COLO668 (cell line): ENCODE measurements around the gene GPRC5B.

Experiments
- DNase-seq: peaks from one replicate; lab custom pipeline; 2025; ENCODE audit not compliant: unreplicated experiment; lab: John Stamatoyannopoulos, UW

The GPRC5B gene, protein sequence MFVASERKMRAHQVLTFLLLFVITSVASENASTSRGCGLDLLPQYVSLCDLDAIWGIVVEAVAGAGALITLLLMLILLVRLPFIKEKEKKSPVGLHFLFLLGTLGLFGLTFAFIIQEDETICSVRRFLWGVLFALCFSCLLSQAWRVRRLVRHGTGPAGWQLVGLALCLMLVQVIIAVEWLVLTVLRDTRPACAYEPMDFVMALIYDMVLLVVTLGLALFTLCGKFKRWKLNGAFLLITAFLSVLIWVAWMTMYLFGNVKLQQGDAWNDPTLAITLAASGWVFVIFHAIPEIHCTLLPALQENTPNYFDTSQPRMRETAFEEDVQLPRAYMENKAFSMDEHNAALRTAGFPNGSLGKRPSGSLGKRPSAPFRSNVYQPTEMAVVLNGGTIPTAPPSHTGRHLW

DNA sequence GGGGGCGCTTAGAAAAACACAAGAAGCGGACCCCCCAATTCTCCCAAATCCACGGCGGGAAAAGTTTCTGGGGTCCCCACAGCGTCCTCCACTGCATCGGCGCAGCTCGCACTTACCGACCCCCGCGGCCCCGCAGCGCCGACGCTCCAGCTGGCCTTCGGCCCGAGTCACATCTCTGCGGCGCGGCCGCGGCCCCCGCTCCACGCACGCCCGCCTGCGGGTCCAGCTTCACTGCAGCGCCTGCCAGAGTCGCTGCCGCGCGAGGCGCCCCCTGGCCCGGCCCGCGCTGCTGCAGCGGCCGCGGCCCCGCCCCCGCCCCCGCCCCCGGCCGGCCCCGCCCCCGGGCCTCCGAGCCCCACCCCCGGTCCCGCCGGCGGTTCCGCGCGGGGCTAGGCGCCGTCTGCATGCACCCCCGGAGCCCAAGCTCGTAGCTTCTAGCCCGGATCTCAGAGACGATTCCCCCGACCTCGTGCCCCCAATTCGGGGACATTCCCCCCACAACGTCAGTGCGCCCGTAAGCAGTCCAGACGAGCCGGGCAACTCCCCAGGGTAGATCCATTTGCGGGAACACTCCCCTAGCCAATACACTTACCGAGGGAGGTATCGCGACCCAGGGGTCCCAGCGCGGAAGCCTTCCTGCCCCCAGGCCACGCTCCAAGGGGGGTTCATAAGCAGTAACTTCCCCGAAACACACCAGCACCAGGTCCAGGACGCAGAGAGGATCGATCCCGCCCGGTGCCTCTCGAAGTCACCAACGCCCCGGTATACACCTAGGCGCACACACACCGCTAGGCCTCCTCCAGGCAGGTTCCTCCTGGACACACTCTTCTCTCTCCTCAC is at the start of gene GPRC5B:
GPRC5B (minus strand) TSS at position 238 of the 840 bp plus-strand sequence. CDS start 12,003 bp downstream, outside the sequence.
- DNase-seq: peak; percentile 74

GRCh38 chr16:19933740-19934139 is 49.1 kb upstream of the GPRC5B start:
- DNase-seq: no peak

DNA sequence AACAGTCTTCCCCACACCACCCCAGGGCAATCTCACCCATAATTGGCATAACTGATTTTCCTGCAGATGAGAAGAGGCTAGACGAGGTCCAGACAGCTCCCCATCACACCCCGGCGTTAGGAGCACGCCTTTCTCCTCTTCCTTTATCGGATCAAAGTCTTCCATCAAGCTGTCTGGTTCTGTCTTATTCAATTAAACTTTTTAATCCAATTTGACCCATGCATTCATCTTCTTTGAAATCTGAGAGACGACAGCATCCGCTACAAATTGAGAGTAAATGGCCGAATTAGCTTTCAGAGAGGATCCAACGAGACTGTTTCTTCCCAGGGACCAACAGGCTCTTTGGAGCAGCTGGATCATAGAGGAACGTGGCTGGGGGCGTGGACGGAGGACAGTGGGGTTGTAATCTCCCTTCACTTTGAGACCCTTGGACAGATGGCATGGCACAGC is 44.4 kb upstream of the GPRC5B start:
- no peak for DNase-seq

DNA sequence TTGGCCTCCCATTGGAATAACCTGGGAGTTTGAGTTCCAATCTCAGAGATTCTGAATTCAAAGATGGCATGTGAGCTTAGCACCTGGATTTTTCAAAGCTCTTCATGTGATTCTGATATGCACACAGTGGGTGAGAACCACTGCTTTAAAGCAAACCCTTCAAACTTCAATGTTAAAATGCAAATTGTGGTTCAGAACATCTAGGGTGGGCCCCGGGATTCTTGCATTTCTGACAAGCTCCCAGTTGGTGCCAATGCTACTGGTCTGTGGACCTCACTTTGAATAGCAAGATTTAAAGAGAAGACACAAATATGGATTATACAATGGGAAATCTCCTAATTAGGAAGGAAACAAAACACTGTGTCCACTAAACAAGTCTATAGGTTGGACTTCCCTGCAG is 43.8 kb upstream of the GPRC5B start:
- DNase-seq: no peak

DNA sequence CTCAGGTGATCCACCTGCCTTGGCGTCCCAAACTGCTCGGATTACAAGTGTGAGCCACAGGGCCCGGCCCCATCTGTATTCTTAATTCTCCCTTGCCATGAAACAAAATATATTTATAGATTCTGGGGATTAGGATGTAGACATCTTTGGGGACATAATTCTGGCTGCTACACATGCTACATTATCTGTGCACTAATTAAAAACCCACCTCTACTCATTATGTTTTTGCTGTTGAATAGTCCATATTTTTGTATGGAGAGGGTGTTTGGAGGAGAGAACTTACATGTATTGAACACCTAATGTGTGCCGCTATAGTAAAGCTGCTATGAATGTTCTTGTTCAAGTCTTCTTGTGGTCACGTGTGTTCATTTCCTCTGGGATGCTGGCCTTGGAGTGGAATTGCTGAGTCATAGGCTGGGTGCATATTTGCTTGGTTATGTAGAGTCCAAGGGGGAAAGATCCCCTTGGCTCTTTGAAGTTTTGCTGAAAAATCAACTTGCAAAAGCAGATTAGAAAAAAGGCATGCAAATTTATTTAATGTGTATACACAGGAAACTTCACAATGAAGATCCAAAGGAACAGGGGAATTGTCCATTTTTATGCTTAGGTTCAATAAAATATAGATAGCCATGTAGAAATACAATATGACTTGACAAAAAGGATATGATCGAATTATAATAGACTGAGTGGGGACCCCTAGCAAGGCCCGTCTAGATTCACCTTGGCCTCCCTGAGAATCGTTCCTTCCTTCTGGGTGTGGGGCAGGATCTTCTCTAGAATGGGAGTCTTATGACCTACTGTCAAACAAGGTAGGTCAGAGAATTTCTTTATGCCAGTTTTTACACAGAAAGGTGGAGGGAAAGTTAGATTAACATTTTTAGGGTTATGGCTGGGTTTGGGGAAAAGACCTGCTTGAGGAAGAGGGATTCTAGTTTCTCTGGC is 42.1 kb upstream of the GPRC5B start:
- no peak for DNase-seq

DNA sequence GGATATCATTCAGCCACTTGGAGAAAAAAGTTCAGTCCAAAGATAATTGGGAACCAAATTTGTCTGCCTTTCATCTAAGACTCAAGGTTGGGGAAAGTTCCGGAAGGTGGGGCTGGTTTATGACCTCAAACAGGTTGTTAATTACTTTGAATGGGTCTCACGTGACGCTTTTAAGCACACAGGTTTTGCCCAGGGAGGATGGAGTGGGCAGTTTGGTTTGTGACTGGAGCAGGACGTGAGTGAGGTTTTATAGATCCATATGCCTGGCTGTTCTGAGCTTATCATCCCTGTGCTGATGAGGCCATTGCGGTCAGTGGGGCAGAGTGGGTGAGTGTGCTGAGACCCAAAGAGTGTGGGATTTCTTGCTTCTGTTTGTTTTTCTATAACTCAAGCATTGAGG is 38.7 kb upstream of the GPRC5B start:
- no peak for DNase-seq

GRCh38 chr16:19919142-19919541 is 34.5 kb upstream of the GPRC5B start:
- DNase-seq: no peak

DNA sequence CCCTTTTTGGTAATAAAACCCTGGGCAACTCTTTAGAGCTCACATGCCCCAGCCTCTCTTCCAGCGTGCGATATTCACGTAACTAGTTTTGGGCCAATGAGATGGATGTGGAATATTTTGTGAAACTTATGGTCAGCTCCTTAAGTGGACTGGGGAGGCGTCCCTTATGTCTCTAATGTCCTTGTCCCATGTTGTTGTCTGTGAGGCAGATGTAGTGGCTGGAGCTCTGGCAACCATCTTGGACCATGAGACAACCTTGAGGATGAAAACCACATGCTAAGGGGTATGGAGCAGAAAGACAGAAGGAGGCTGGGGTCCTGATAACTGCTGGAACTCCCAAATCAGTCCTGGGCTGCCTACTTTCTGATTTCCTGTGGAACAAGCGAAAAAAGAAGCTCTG is 31.4 kb upstream of the GPRC5B start:
- no peak for DNase-seq

- DNase-seq: no peak
Observed at GRCh38 chr16:19914877-19915276, 30.2 kb upstream of the GPRC5B start.

DNA sequence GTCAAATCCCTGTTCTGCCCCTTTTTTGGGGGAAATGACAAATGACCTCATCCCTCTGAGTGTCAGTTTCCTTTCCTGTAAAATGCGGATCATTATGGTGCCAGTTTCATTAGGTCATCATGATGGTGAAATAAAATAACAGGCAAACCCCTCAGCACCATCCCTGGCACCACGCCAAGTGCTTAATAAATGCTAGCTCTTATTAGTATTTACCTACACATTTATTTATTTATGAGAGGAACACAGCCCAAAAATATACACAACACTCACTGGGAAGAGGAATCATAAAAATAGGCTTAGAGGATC is 28.6 kb upstream of the GPRC5B start:
- no peak for DNase-seq

GRCh38 chr16:19912455-19913339 is 28.0 kb upstream of the GPRC5B start:
- DNase-seq: no peak

DNA sequence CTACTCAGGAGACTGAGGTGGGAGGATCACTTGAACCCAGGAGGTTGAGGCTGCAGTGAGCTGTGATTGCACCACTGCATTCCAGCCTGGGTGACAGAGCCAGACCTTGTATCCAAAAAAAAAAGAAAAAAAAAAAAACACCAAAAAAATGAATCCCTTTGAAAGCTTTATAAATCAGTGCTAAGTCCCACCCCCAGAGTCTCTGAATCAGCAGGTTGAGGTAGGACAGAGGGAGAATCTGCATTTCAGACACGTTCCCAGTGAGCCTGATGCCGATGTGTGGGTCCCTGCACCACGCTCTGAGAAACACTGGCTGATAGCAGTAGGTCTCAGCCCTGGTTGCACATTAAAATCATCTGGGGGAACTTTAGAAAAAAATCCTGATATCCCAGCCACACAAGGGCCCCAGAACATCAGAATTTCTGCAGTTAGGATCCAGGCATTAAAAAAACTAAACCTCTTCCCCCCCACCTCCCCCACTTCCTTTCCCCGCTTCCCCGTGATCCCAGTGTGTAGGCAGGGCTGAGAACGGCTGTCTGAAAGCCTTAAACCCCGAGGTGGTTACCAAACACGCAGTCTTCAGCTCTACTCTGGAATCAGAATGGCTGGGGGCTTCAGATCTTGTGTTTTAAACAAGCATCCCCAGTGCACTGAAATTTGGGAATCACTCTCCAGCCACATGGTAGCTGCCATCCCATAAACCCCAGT is 27.3 kb upstream of the GPRC5B start:
- DNase-seq: no peak

DNA sequence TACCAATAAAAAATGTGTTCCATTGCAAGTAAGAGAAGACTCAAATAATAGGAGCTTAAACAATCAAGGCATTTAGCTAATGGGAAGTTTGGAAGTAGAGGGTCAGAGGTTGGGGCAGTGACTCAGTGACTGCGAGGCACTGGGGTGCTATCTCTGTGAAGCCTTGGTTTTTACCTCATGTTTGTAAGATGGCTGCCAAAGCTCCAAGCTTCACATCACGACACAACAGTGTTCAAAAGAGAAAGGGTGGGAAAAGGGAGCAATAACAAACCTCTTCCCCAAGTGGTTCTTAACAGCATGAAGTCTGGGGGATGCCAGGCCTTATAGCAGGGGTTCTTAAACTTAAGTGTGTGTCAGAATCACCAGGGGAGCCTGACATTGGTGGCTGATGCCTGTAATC is 26.6 kb upstream of the GPRC5B start:
- no peak for DNase-seq

GRCh38 chr16:19909750-19910322 is 25.2 kb upstream of the GPRC5B start:
- DNase-seq: no peak

- no peak for DNase-seq
Observed at GRCh38 chr16:19908921-19909320, 24.3 kb upstream of the GPRC5B start.

DNA sequence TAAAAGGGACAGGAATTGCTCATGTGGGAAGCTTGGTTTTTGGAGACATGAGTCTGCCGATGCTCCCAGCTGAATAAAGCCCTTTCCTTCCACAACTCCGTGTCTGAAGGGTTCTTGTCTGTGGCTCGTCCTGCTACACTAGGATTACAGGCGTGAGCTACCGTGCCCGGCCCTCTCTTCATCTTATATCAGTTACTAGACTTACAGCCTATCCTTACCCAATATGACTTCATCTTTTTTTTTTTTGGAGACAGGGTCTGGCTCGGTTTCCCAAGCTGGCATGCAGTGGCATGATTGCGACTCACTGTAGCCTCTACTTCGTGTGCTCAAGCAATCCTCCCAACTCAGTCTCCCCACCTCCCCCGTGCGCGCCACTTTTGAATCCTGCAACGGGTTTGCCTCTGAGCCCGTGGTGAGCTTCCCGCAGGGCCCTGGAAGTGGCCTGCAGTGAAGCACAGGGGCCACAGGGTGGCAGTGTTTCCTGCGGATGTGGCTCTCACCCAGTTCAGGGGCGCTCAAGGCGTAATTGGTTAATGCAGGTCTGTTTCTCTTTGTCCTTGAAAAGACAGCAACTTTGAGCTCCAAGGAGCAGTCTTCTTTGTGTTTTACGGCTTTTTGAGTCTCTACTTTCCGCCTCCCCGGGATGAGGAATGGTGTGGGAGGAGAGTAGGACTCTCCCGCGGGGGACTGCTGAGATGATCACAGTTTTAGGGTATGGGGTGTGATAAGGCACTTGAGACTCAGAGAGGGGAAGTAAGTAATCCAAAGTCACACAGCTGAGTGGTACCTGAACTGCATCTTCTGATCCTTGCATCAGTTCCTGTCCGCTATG is 22.7 kb upstream of the GPRC5B start:
- peak; percentile 74 for DNase-seq

- no peak for DNase-seq
Observed at GRCh38 chr16:19901164-19901563, 16.5 kb upstream of the GPRC5B start.

DNA sequence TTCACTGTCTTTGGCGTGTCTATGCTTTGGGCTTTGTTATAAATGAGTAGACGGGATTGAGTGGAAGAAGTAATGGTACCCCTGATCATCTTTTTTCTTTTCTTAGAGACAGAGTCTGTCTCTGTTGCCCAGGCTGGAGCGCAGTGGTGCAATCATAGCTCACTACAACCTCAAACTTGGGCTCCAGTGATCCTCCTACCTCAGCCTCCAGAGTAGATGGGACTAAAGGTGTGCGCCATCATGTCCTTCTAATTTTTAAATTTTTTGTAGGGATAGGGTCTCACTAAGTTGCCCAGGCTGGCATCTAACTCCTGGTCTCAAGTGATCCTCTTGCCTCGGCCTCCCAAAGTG is 14.9 kb upstream of the GPRC5B start:
- no peak for DNase-seq
